SU-DHL-6 (cell line): ENCODE data around the gene ASPA.
"Not testable (repeated sequence)": the region's sequence is repeated elsewhere in the genome, so short reads cannot be mapped to it uniquely, and the experiment has no call there.

ENCODE experiments used
- H2AFZ ChIP-seq: fragments of 200-600 bp; sonication (generic); 2 replicates; pipeline ENCODE4 v1.6.1; 2014; ENCODE audit warnings: low read depth, mild to moderate bottlenecking, moderate library complexity, mixed read lengths, antibody characterized with exemption, low read length; ENCODE audit not compliant: severe bottlenecking
- H3F3A ChIP-seq: fragments of 200-600 bp; shearing (Covaris generic); 2 replicates; pipeline ENCODE4 v1.6.0; 2016; ENCODE audit warnings: antibody characterized with exemption, mild to moderate bottlenecking; ENCODE audit not compliant: insufficient read depth
- H3K27ac ChIP-seq: fragments of 200-600 bp; sonication (generic); 2 replicates; pipeline ENCODE4 v1.5.1; 2016; ENCODE audit warnings: low read depth, mild to moderate bottlenecking, low read length, moderate library complexity, mixed read lengths
- H3K27me3 ChIP-seq: fragments of 200-600 bp; sonication (generic), shearing (Covaris generic); 2 replicates; pipeline ENCODE4 v1.6.0; 2014; ENCODE audit warnings: mild to moderate bottlenecking, low read length
- H3K36me3 ChIP-seq: fragments of 200-600 bp; sonication (generic); 2 replicates; pipeline ENCODE4 v1.6.1; 2014; ENCODE audit warnings: mild to moderate bottlenecking, low read length, mixed read lengths
- H3K4me2 ChIP-seq: fragments of 300-600, 200-600 bp; shearing (Covaris generic), sonication (generic); 2 replicates; pipeline ENCODE4 v1.6.0; 2014; ENCODE audit warnings: low read length, low read depth, mild to moderate bottlenecking; ENCODE audit not compliant: poor library complexity, severe bottlenecking
- H3K4me3 ChIP-seq: fragments of 200-600 bp; sonication (generic); 2 replicates; pipeline ENCODE4 v1.5.1; 2014; ENCODE audit warnings: antibody characterized with exemption, low read length, mild to moderate bottlenecking, mixed read lengths; ENCODE audit not compliant: insufficient read depth, poor library complexity, severe bottlenecking
- H3K79me2 ChIP-seq: fragments of 200-600 bp; sonication (generic); 2 replicates; pipeline ENCODE4 v1.6.1; 2014; ENCODE audit warnings: mild to moderate bottlenecking, low read length, moderate library complexity; ENCODE audit not compliant: insufficient read depth
- H3K9ac ChIP-seq: fragments of 200-600 bp; sonication (generic); 2 replicates; pipeline ENCODE4 v1.7.0; 2014; ENCODE audit warnings: mild to moderate bottlenecking, low read length
- H3K9me2 ChIP-seq: fragments of 200-600 bp; sonication (generic); replicated peaks from 2 replicates; pipeline ENCODE4 v1.6.1; 2014; ENCODE audit warnings: low read length; ENCODE audit not compliant: insufficient read depth
- H3K9me3 ChIP-seq: fragments of 200-600 bp; sonication (generic); 2 replicates; pipeline ENCODE4 v1.6.1; 2014; ENCODE audit warnings: low read length, mixed read lengths; ENCODE audit not compliant: insufficient read depth
- H4K20me1 ChIP-seq: fragments of 200-600 bp; sonication (generic); 2 replicates; pipeline ENCODE4 v1.6.1; 2014; ENCODE audit warnings: low read depth, mild to moderate bottlenecking, antibody characterized with exemption, low read length, moderate library complexity, mixed read lengths
- CTCF ChIP-seq: fragments of 200-600 bp; sonication (generic); IDR thresholded peaks from one replicate; pipeline ENCODE4 v1.5.1; 2017; ENCODE audit warnings: antibody characterized with exemption, mild to moderate bottlenecking, low read length, moderate library complexity; ENCODE audit not compliant: insufficient read depth, poor library complexity, severe bottlenecking
- EZH2phosphoT487 ChIP-seq: fragments of 200-600 bp; sonication (generic), shearing (Covaris generic); conservative IDR thresholded peaks from 2 replicates; pipeline ENCODE4 v1.6.1; 2018; ENCODE audit warnings: mild to moderate bottlenecking, antibody characterized with exemption, low read length, moderate library complexity, mixed read lengths

The ASPA gene

DNA sequence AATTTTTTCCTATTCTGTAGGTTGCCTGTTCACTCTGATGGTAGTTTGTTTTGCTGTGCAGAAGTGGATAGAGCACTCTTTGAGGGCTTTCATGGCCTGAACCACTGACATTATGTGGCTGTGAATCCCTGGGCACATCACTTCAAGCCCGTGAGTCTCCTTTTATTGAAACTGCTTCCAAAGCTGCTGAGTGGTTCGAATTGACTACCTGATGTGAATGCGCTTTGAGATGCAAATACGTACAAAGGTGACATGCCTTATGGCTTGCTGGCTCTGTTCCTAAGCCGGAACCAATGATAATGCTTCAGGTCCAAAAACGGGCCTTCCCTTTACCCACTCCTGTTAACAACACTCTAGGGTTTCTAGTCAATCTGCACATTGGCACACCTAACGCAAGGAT lies 34.3 kb downstream of the ASPA start:
- Histone ChIP-seq H3K27me3 (no peaks in the 10 kb centered on the region), H3K4me3 (no peak overlapping the region), H3K79me2 (no peaks in the 10 kb centered on the region)

DNA sequence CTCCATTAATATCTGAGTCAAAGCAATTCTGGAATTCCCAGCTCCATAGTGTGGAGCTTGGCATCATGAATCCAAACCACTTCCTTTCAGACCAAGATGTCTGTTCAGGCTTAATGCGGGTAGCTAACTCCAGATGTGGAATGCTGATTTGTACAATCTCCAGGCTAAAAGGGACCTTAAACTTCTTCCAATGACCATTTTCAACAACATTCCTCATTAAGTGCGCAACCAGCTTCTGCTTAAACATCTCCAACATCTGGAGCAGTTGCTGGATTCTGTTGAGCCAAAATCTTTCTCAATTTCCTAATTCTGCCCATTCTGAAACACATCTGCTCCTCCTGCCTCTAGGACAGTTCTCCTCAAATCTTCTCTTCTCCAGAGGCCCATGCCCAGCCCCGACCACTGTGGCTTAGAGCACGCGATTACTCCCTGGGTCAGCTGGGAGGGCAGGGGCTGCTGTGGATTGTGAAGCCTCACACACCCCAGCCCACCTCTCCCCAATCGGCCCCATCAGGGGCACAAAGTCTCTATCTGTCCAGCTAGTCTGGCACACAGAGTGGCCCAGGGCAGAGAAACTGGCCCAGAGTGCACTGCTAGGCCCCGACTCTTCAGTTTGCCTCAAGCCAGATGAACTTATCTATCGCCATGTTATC lies 36.2 kb downstream of the ASPA start:
- Histone ChIP-seq H3K9me2 (no peaks in the 10 kb centered on the region), H4K20me1 (no peaks in the 10 kb centered on the region), H3K4me3 (no peak overlapping the region), H2AFZ (no peak overlapping the region), H3K4me2 (no peak overlapping the region), H3K27me3 (no peaks in the 10 kb centered on the region), H3K36me3 (no peaks in the 10 kb centered on the region), H3K9ac (no peak overlapping the region), H3K9me3 (no peaks in the 10 kb centered on the region), H3K27ac (no peak overlapping the region), H3K79me2 (no peaks in the 10 kb centered on the region), H3F3A (no peaks in the 10 kb centered on the region)
- TF ChIP-seq EZH2phosphoT487 (no peak), CTCF (no peak)

More for the DNA sequence above, 34.3 kb downstream of the ASPA start:
- Histone ChIP-seq H3K27ac (no peak overlapping the region), H2AFZ (no peak overlapping the region), H3F3A (no peaks in the 10 kb centered on the region), H3K4me2 (no peak overlapping the region), H3K9me3 (no peaks in the 10 kb centered on the region), H3K9me2 (no peaks in the 10 kb centered on the region), H3K9ac (no peak overlapping the region), H4K20me1 (no peaks in the 10 kb centered on the region), H3K36me3 (no peaks in the 10 kb centered on the region)
- no peak for TF ChIP-seq EZH2phosphoT487

GRCh38 chr17:3512505-3513171 lies 36.8 kb downstream of the ASPA start:
- Histone ChIP-seq H3K9me3 (no peaks in the 10 kb centered on the region), H3K27ac (no peak overlapping the region), H3K4me3 (no peak overlapping the region), H3K79me2 (no peaks in the 10 kb centered on the region), H3F3A (no peaks in the 10 kb centered on the region), H3K27me3 (no peaks in the 10 kb centered on the region), H3K4me2 (no peak overlapping the region), H2AFZ (no peak overlapping the region), H3K36me3 (no peaks in the 10 kb centered on the region), H4K20me1 (no peaks in the 10 kb centered on the region), H3K9ac (no peak overlapping the region), H3K9me2 (no peaks in the 10 kb centered on the region)
- TF ChIP-seq EZH2phosphoT487 = no peak
- no peak for TF ChIP-seq CTCF

DNA sequence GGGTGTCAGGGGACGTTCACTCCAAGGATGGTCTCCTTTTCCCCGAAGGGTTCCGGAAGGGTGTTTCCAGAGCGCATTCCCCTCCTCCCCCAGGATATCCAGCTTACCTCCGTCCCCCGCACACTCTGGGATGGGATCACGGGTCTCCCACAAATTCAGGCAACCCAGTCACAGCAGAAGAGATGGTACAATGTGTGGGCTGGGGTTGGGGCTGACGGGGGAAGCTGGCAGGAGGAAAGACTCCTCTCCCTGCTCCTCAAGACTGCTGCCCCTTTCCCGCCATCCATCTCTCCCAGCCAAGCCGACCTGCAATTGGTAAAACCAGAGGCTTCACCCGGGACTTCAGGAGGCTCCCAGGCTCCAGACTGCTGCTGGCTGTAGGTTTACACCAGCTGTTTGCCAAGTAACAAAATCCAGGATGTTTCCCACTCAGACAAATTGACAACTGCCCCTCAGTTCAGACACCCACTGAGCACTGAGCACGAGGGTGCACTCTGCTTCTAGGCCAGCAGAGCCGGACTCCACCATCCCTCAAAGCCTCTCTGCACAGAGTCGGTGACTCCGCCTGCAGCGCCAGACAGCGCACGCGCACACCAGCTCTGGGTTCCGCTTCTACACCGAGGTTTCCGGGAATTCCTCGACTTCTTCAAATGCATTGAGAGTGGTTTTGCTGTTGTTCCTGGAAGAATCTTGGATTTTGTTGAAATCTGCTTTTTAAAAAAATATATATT lies 37.7 kb downstream of the ASPA start:
- Histone ChIP-seq H4K20me1 (no peaks in the 10 kb centered on the region), H3K4me2 (no peak overlapping the region), H3K9me3 (no peaks in the 10 kb centered on the region), H3F3A (no peaks in the 10 kb centered on the region), H3K27me3 (no peaks in the 10 kb centered on the region), H3K4me3 (no peak overlapping the region), H3K27ac (no peak overlapping the region), H3K9me2 (no peaks in the 10 kb centered on the region), H3K9ac (no peak overlapping the region), H3K36me3 (no peaks in the 10 kb centered on the region), H3K79me2 (no peaks in the 10 kb centered on the region), H2AFZ (no peak overlapping the region)
- TF ChIP-seq CTCF (no peak), EZH2phosphoT487 (no peak)

GRCh38 chr17:3514167-3514566 lies 38.4 kb downstream of the ASPA start:
- H4K20me1 ChIP-seq, H3K4me2 ChIP-seq, H3K9ac ChIP-seq, H3K27ac ChIP-seq, H3K27me3 ChIP-seq, H2AFZ ChIP-seq, H3K4me3 ChIP-seq, H3K9me2 ChIP-seq, H3K79me2 ChIP-seq, H3K36me3 ChIP-seq, H3K9me3 ChIP-seq, H3F3A ChIP-seq: not testable (repeated sequence)
